GM04504 (cell line): Measurements from ENCODE around the gene RAB11FIP3.
A peak's percentile ranks its signal among the peaks of the same experiment; 100 is the strongest.

Source experiments
- DNase-seq: peaks from one replicate; pipeline ENCODE4 v3.0.0-alpha.2; 2012; ENCODE audit warnings: low read depth

The RAB11FIP3 gene

DNA sequence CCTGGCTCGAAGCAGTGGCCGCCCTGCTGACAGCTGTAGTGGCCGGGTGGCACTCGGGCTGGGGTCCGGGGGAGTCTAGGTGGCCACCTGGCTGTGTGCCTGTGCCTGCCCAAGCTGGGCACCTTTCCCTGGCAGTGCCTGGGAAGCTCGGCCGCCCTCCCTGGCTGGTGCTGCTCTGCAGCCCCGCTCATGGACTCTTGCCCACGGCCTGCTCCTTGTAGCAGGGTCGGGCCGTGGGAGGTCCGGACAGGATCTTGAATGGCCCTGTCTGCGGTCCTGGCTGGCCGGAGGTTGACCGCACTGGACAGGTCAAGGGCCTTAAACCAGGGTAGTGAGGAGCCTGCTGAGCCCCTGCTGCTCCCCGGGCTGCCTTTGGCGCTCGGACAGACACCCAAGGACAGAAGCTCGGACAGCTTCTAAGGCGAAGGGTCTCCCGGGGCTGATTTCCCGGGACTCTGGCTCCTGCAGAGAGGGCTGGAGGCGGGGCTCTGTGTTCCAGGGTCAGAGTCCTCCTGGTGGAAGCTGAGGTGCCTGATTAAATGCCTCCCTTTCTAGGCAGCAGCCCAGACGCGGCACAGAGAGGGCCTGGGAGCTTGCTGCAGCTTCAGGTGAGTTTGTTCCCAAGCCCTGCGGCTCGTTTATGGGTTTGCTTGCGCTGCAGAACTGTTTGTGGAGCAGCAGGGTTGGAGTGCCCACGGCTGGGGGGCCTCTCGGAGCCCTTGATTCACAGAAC is 108.1 kb downstream of the RAB11FIP3 start:
- no peak for DNase-seq

- no peak for DNase-seq
Observed at GRCh38 chr16:534135-534534, 108.7 kb downstream of the RAB11FIP3 start.

DNA sequence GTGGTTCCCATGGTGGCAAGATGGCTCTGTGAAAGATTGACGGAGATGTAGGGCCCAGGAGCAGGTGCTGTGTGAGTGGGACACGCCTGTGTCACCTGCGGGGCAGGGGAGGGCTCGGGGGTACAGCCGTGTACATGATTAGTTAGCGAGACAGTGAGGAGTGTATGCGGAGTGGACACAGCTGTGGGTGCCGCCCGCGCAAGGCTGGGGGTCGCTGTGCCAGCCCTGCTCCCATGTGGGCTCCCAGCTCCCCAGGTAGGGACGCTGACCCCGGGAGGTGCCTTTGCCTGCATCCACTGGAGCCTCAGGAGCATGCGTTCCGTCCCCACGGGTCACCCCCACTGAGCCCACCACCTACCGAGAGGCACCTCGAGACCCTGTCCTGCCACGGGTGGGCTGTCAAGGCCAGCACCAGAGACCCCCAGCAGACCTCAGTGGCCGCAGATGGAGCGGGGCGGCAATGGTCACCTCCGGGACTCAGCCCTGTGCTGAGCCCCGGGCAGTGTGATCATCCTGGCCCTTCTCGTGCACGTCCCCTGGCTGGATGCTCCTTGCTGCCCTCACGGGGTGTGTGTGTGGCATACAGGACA is 109.5 kb downstream of the RAB11FIP3 start:
- no peak for DNase-seq

GRCh38 chr16:535446-536405 is 110.3 kb downstream of the RAB11FIP3 start:
- DNase-seq: peak; percentile 32

DNA sequence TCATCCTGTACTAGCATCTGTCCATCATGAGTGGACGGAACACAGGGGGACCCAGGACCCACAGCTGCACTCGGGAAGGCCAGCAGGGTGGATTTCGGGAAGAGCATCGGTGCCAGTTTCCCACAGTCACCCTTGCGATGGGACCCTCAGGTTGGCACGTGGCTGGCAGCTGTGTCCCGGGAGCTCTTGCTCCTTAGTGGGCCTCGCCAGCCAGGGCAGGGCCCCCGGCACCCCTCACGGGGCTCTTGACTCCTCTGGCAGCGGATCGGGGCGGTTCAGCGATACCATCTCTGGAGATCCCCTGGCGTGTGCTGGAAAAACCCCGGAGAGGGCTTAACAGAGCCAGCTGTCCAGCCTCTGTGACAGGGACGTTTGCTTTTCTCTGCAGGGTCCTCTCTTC is 111.3 kb downstream of the RAB11FIP3 start:
- no peak for DNase-seq

- no peak for DNase-seq
Observed at GRCh38 chr16:537415-538335, 112.2 kb downstream of the RAB11FIP3 start.

DNA sequence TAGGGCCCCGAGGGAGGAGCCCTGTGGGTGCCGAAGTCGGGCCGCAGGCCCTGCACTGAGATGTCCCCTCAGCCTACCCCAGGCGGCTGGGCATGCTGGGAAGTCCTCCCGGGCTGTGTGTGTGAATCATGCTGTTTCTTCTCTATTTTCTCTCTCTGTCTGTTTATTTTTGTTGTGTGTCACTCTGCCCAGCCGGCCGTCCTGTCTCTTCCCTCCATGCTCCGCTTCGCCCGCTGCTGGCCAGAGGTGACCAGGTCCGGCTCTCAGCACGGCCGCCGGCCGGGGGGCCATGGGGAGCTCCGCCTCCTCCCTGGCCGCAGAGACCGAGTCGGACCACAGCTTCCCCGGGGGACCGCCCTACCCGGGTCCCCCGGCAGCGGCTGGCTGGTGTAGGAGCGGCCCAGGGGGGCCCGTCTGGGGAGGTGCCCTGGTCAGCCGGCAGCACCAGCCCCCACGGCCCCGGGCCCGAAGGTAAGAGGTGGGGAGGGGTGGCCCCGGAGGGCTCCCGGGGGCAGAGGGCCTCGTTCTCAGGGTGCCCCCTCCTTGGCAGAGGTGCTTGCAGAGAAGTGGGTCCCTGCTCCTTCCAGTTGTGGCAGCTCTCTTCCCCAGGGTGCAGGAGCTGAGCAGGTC is 114.6 kb downstream of the RAB11FIP3 start:
- no peak for DNase-seq

- no peak for DNase-seq
Observed at GRCh38 chr16:540645-541340, 115.3 kb downstream of the RAB11FIP3 start.

DNA sequence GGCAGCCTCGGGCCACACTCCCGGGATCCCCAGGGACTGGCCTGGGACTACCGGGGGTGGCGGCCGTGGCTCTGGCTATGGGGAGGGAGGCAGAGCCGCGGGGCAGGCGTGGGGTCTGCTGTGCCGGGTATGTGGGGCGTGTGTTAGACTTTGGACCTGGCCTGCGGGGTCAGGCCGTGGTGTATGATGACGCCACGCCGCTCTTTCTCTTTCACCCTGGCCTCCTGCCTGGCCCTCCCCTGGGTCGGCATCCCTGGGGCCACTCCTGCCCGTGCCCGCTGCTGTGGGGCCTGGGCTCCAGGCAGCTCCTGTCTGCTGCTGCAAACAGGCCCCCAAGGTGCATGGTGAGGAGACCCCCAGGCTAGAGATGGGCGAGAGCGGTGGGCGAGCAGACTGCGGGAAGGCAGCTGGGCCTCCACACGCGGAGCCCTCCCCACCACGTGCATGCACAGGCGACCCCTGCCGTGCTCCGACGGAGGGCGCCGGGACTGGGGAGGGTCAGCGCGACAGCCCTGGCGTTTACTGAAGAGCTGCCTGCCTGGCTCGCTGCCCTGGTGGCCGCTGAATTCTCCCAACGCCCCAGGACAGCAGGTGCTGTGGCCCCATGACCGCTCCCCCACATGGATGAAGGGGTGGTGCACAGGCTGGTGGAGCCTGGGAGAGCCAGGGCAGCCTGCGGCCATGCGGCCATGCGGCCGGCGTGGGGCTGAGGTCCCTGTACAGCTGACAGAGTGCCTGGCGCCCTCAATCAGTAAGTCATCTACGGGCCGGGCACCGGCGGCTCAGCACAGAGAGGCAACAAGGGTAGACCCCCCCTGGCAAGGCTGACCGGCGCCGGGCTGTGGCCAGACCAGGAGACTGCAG is 118.1 kb downstream of the RAB11FIP3 start:
- no peak for DNase-seq

DNA sequence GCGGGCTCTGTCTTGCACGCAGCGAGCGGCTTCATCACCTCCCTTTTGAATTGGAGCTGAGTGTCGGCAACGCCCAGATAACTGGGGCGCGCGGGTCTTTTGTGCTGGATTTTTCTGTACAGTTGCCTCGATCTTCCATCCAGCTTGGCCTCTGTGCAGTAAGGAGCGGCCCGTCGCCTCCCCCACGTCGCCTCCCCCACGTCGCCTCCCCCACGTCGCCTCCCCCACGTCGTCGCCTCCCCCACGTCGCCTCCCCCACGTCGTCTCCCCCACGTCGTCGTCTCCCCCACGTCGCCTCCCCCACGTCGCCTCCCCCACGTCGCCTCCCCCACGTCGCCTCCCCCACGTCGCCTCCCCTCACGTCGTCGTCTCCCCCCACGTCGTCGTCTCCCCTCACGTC is 119.1 kb downstream of the RAB11FIP3 start:
- no peak for DNase-seq

GRCh38 chr16:546909-547770 is 121.7 kb downstream of the RAB11FIP3 start:
- DNase-seq: no peak

DNA sequence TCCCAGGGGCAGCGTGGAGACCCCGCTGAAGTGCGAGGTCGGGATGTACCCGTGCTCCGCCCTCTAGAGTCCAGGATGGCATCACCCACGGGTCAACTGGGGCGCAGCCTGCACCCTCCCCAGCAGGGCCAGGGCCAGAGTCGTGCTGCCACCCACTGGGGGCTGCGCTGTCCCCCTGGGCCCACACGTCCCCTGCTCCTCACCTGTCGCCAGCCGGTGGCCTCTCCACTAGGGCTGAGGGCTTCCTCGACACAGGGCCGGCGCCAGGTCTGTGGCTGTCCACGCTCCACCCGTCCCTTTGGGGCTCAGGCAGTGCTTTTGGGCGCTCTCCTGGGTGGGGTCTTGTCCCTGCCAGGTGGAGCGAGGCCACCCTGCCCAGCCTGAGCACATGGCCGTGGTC is 123.1 kb downstream of the RAB11FIP3 start:
- no peak for DNase-seq

GRCh38 chr16:549544-550263 is 124.3 kb downstream of the RAB11FIP3 start:
- DNase-seq: no peak

DNA sequence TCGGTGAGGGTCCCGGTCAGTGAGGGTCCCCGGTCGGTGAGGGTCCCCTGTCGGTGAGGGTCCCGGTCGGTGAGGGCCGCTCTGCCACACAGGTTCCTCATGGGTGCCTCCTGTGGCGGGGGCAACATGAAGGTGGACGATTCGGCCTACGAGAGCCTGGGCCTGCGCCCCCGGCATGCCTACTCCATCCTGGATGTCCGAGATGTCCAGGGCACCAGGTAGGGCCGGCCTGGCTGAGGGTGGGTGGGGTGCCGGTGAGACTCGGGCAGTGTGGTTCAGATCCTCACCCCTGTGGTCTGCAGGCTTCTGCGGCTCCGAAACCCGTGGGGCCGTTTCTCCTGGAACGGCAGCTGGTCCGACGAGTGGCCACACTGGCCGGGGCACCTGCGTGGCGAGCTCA is 125.8 kb downstream of the RAB11FIP3 start:
- DNase-seq: no peak

DNA sequence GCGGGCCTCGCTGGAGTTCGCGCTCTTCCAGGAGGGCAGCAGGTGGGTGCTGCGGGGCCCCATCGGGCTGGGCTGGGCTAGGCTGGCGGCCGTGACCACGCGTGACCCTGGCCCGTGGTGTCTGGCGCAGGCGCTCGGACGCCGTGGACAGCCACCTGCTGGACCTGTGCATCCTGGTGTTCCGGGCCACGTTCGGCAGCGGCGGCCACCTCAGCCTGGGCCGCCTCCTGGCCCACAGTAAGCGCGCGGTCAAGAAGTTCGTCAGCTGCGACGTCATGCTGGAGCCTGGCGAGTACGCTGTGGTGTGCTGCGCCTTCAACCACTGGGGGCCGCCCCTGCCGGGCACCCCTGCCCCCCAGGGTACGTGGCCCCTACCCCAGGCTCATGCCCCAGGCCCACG is 126.7 kb downstream of the RAB11FIP3 start:
- no peak for DNase-seq

DNA sequence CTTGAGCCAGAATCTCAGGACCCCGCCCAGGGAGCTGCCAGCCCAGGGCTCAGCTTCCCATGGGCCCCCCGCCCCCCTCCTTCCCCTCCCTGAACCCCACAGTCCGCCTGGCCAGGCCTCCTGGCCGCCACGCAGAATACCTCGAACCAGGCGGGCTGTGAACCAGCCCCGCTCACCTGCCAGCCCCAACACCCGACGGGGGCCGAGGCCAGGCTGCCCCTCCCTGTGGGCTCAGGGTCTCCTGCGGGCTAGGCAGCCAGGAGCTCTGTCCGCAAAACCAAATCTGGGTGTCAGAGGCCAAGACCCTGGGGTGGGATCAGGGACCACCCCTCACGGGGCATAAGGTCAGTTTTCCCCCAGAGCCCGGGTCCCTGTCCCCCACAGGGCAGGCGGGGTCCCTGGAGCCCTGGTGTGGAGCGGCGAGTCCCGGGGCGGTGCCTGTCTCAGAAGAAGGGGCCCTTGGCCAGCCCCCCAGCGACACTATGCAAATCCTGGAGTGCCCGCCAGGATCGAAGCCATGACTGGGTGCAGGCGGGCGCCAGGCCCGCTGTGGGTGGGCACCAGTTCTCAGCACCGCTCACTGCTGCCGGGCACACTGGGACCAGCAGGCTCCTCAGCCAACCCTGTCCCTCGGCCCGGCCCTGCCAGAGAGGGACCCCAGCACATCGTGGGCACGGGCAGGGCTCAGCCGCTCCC is 128.3 kb downstream of the RAB11FIP3 start:
- DNase-seq: no peak

GRCh38 chr16:554297-554621 is 128.8 kb downstream of the RAB11FIP3 start:
- DNase-seq: no peak
